Measurements from ENCODE around the gene CORT.

DNA sequence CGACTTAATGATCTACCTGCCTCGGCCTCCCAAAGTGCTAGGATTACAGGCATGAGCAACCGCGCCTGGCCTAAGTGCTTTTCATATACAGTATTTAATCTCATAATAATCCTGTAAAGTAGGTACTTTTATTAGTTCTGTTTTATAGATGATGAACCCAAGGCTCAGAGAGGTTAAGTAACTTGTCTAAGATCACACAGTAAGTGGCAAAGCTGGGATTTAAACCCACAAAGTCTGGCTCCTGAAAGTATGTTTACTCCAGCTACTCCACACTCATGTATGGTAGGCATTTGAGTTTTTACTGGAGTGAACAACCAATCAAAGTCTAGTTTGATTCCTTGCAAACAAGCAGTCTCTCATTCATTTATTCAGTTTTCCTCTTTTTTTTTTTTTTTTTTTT is 20.2 kb downstream of the CORT start:
- no peak for TF ChIP-seq SMAD1 (IDR thresholded peaks at IDR 0.05; ENCODE audit: low read depth, partially characterized antibody)
- TF ChIP-seq KLF5 (IDR thresholded peaks at IDR 0.05; ENCODE audit: partially characterized antibody) = no peak
- no peak for TF ChIP-seq CREM (IDR thresholded peaks at IDR 0.05; ENCODE audit: low read depth)
- no peak for TF ChIP-seq NR2C2 (IDR thresholded peaks at IDR 0.05; ENCODE audit: borderline replicate concordance, control insufficient read depth, insufficient read length, low read depth)
- TF ChIP-seq SIN3A (IDR thresholded peaks at IDR 0.05; ENCODE audit: low read depth, low read length) = no peak
- TF ChIP-seq, protein P1, sequence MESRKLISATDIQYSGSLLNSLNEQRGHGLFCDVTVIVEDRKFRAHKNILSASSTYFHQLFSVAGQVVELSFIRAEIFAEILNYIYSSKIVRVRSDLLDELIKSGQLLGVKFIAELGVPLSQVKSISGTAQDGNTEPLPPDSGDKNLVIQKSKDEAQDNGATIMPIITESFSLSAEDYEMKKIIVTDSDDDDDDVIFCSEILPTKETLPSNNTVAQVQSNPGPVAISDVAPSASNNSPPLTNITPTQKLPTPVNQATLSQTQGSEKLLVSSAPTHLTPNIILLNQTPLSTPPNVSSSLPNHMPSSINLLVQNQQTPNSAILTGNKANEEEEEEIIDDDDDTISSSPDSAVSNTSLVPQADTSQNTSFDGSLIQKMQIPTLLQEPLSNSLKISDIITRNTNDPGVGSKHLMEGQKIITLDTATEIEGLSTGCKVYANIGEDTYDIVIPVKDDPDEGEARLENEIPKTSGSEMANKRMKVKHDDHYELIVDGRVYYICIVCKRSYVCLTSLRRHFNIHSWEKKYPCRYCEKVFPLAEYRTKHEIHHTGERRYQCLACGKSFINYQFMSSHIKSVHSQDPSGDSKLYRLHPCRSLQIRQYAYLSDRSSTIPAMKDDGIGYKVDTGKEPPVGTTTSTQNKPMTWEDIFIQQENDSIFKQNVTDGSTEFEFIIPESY (IDR thresholded peaks at IDR 0.05) = no peak
